Lung (tissue), 12 donors: ENCODE data around the gene ATP1B3. TPM values are rescaled to one million over a fixed set of nuclear protein-coding genes. Genes with fewer than 3 reads are reported as not detected.
A peak's percentile ranks its signal among the peaks of the same experiment; 100 is the strongest.

Experiments
- ATAC-seq: fragments of 200-7000 bp; cut with Tn5 transposase; one replicate; pipeline ENCODE4 v1.9.1; 2020; ENCODE audit warnings: moderate number of reproducible peaks; ENCODE audit not compliant: insufficient read depth, low FRiP score
- DNase-seq, 3 donors: peaks; one replicate each; pipeline ENCODE4 v3.0.0-alpha.2; 2013 to 2017
- H3K27ac ChIP-seq, 2 donors: one replicate each; pipeline ENCODE4 v1.5.1; 2013; ENCODE audit warnings: mild to moderate bottlenecking in 2 of 2, moderate library complexity in 2 of 2, control low read depth in 1 of 2, inconsistent platforms in 1 of 2, low read depth in 1 of 2, low read length in 1 of 2
- H3K27me3 ChIP-seq, 3 donors: one replicate each; pipeline ENCODE4 v1.5.1; 2013; ENCODE audit warnings: low read length in 2 of 3; ENCODE audit not compliant: control insufficient read depth in 3 of 3, insufficient read depth in 3 of 3
- H3K36me3 ChIP-seq, 4 donors: one replicate each; pipeline ENCODE4 v1.5.1; 2013; ENCODE audit warnings: low read length in 4 of 4, mild to moderate bottlenecking in 1 of 4, moderate library complexity in 1 of 4; ENCODE audit not compliant: control insufficient read depth in 4 of 4, insufficient read depth in 4 of 4
- H3K4me1 ChIP-seq, 5 donors: one replicate each; pipeline ENCODE4 v1.5.1; 2013; ENCODE audit warnings: low read length in 5 of 5, mild to moderate bottlenecking in 2 of 5, moderate library complexity in 1 of 5; ENCODE audit not compliant: control insufficient read depth in 5 of 5, insufficient read depth in 5 of 5
- H3K4me3 ChIP-seq: one replicate; pipeline ENCODE4 v1.5.1; 2013; ENCODE audit warnings: mild to moderate bottlenecking, control low read depth, moderate library complexity
- H3K9ac ChIP-seq, 2 donors: one replicate each; pipeline ENCODE4 v1.5.1; 2013; ENCODE audit warnings: low read length in 2 of 2, control low read depth in 1 of 2; ENCODE audit not compliant: insufficient read depth in 1 of 2
- H3K9me3 ChIP-seq, 4 donors: one replicate each; pipeline ENCODE4 v1.5.1; 2013; ENCODE audit warnings: low read length in 3 of 4, mild to moderate bottlenecking in 1 of 4, moderate library complexity in 1 of 4; ENCODE audit not compliant: control insufficient read depth in 4 of 4, insufficient read depth in 3 of 4
- CTCF ChIP-seq: IDR thresholded peaks from 2 replicates; pipeline ENCODE4 v1.5.1; 2012; ENCODE audit warnings: mild to moderate bottlenecking; ENCODE audit errors: control extremely low read depth, extremely low read depth
- WGBS, 2 donors: extraction: QIAGEN DNeasy Blood & Tissue Kit; methylation state at CpG; one replicate each; pipeline ENCODE4 v1.1.7; 2013; 5-methylcytosine and 5-hydroxymethylcytosine counted together
- polyA plus RNA-seq, 2 donors: library from polyadenylated mRNA; stranded (reverse); fragments of 200-250 nt; gene quantifications; one replicate each; pipeline ENCODE4 v1.2.1, GENCODE V29; 2013
- total RNA-seq, 2 donors: library from RNA; depleted of rRNA in 1 of 2; stranded (reverse); fragments of >200 nt in 1 of 2; gene quantifications; one replicate each; pipeline ENCODE4 v1.2.1, GENCODE V29; 2014 to 2021
- donor health status: control.
- donor health status: control.
- donor health status: Bipolar disorder and iron deficiency.
- donor health status: healthy.
- donor health status: DM: yes; HTN: yes; CAD: no.

Gene ATP1B3
- total and polyA plus RNA-seq, 4 donors, result 33.4 to 160 (median 128) TPM

GRCh38 chr3:141875374-141875892, 1.0 kb upstream of the ATP1B3 start:
- Histone ChIP-seq H3K9me3 (no peaks in the 10 kb centered on the region), H3K4me3 (peak overlapping the region; percentile 56), H3K36me3 (no peaks in the 10 kb centered on the region), H3K27me3 (no peaks in the 10 kb centered on the region), H3K9ac (peak overlapping the region; percentile 65 to 78), H3K4me1 (peaks cover 0 to 19% (median 2%) of the 10 kb centered on the region in 5 donors), H3K27ac (peak overlapping the region; percentile 99)
- 0 to 1% methylated on average over 19 of the region's 19 CpGs for WGBS, 2 donors
- peak; percentile 75 for TF ChIP-seq CTCF
- ATAC-seq (peak; percentile 85), DNase-seq (peak; percentile 90 to 91 (median 90))

GRCh38 chr3:141875893-141876380, 506 bp upstream of the ATP1B3 start:
- peaks cover 0 to 19% (median 2%) of the 10 kb centered on the region in 5 donors for H3K4me1 ChIP-seq
- 0 to 1% methylated on average over 42 of the region's 42 CpGs for WGBS, 2 donors
- TF ChIP-seq CTCF, result no peak
- H3K27me3 ChIP-seq, result no peaks in the 10 kb centered on the region
- H3K4me3 ChIP-seq, result peak overlapping the region; percentile 56
- H3K9me3 ChIP-seq, result no peaks in the 10 kb centered on the region
- ATAC-seq (peak; percentile 60), DNase-seq (peak in 1 of 3 donors; percentile 61)
- no peaks in the 10 kb centered on the region for H3K36me3 ChIP-seq
- H3K27ac ChIP-seq, result peak overlapping the region; percentile 99
- peak overlapping the region; percentile 65 to 78 for H3K9ac ChIP-seq

GRCh38 chr3:141876891-141877621, 613 bp downstream of the ATP1B3 start:
- Histone ChIP-seq H3K27me3 (no peaks in the 10 kb centered on the region), H3K4me3 (peak overlapping the region; percentile 69), H3K36me3 (no peaks in the 10 kb centered on the region), H3K4me1 (peaks cover 0 to 19% (median 4%) of the 10 kb centered on the region in 5 donors), H3K9me3 (no peaks in the 10 kb centered on the region), H3K27ac (peak overlapping the region; percentile 99 to 100), H3K9ac (peak overlapping the region; percentile 67 to 84)
- TF ChIP-seq CTCF, result no peak
- ATAC-seq, result peak; percentile 27
- peak; percentile 56 to 71 (median 69) for DNase-seq
- WGBS, 2 donors, result 0 to 1% methylated on average over 56 to 76 of the region's 76 CpGs
